T-helper 17 cell (primary cell): ENCODE results near the gene LCE5A. TPM values are rescaled to one million over a fixed set of nuclear protein-coding genes. Genes with fewer than 3 reads are reported as not detected.
A peak's percentile ranks its signal among the peaks of the same experiment; 100 is the strongest.
"Not testable (repeated sequence)": the region's sequence is repeated elsewhere in the genome, so short reads cannot be mapped to it uniquely, and the experiment has no call there.

Source experiments
- ATAC-seq: fragments of 150-1000 bp; cut with Tn5 transposase; 2 replicates; pipeline ENCODE4 v1.10.0; 2021; ENCODE audit warnings: mild to moderate bottlenecking, moderate library complexity
- DNase-seq, 3 donors: peaks; one replicate each; pipeline versions ENCODE4 v3.0.0 to v3.0.0-alpha.2; 2020 to 2021
- H3K9me3 ChIP-seq: one replicate; pipeline ENCODE4 v1.7.0; 2013; ENCODE audit warnings: low read length, mild to moderate bottlenecking; ENCODE audit not compliant: control insufficient read depth, poor library complexity, severe bottlenecking
- H3K27ac Mint-ChIP-seq: one replicate; pipeline ENCODE4 v1.8.0; 2022; ENCODE audit warnings: mild to moderate bottlenecking, moderate library complexity, mixed read lengths
- H3K27me3 Mint-ChIP-seq: one replicate; pipeline ENCODE4 v1.8.0; 2022; ENCODE audit warnings: mixed read lengths
- H3K36me3 Mint-ChIP-seq: one replicate; pipeline ENCODE4 v1.8.0; 2022; ENCODE audit warnings: low read depth, mixed read lengths
- H3K4me1 Mint-ChIP-seq: one replicate; pipeline ENCODE4 v1.8.0; 2022; ENCODE audit warnings: mild to moderate bottlenecking, mixed read lengths
- H3K4me3 Mint-ChIP-seq: one replicate; pipeline ENCODE4 v1.8.0; 2022; ENCODE audit warnings: mild to moderate bottlenecking, moderate library complexity, mixed read lengths
- total RNA-seq, 4 donors: library from RNA in 2 of 4; stranded (reverse) in 2 of 4; gene quantifications; one replicate each; pipeline ENCODE4 v1.2.3 and lab custom pipeline; 2022 to 2026

LCE5A gene
- total RNA-seq, 2 donors from 2014 or later = not detected

DNA sequence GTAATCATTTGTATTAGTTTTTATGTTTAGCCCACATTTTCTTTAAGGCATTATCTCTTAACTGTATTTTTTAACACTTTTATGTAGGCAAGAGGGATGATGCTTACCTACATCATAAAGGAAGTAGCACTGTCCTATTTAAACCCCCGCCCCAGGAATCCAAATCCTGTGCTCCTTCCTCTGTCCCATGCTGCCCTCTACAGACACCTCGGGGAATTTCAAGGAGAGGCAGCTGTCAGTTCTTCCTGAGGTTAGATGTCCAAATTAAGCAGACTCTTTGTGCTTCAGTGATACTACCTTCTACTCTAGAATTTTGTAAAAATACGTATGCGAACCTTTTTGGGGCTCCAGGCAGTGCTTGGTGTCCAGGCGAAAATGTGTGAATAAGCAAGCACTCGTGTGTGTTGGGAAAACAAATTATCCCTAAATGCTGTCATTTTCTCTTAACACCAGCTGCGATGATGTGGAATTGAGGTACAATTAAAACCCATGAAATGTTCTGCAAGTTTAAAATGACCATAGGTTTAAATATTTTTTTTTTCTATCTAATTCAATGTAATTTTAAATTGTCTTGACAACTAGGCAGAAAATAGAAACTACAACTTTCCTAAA lies 22.8 kb downstream of the LCE5A start:
- ATAC-seq (no peak), DNase-seq (no peak)
- peaks cover 2% of the 10 kb centered on the region for H3K36me3 Mint-ChIP-seq
- H3K4me3 Mint-ChIP-seq = no peak overlapping the region
- H3K4me1 Mint-ChIP-seq = no peaks in the 10 kb centered on the region
- H3K27me3 Mint-ChIP-seq = peaks cover 68% of the 10 kb centered on the region
- H3K27ac Mint-ChIP-seq = no peak overlapping the region
- H3K9me3 ChIP-seq = no peaks in the 10 kb centered on the region

DNA sequence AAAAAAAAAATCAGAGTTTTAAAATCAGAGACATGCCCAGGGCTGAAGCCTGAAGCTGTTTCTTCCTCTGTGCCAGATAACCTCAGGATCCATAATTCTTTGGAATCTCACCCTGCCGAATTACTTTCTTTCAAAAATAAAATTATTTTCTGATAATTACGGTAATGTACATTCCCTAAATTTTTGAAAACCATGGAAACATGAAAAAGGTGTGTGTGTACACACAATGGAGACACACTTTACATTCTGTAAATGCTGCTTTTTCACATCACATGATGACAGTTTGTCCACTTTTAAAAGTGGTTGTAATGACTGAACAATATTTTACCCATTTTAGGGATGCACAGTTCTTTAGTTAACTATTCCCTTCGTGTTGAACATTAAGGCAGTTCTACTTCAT lies 25.2 kb downstream of the LCE5A start:
- ATAC-seq = no peak
- H3K36me3 Mint-ChIP-seq = peaks cover 1% of the 10 kb centered on the region
- no peaks in the 10 kb centered on the region for H3K4me1 Mint-ChIP-seq
- H3K27ac Mint-ChIP-seq = no peak overlapping the region
- H3K4me3 Mint-ChIP-seq = no peak overlapping the region
- no peaks in the 10 kb centered on the region for H3K9me3 ChIP-seq
- peaks cover 69% of the 10 kb centered on the region for H3K27me3 Mint-ChIP-seq
- no peak for DNase-seq

DNA sequence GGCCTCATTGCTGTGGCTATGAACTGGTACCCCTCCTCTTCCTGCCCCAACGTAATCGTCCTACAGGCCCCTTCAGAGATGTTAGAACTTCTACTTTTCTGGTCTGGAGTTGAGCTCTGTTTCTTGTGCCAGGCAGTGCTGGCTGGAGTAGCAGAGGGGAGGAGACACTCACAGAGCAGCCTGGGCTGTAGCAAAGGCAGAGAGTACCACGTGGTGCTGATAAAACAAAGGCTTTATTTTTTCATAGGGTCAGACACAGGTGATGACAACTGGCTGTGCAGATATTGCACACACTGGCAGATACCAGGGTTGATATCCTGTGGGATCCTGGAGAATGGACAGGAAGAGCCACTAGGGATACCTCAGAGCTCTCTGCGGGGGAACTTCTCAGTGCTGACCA lies 26.9 kb downstream of the LCE5A start:
- DNase-seq (no peak), ATAC-seq (no peak)
- H3K36me3 Mint-ChIP-seq = no peaks in the 10 kb centered on the region
- H3K9me3 ChIP-seq = no peaks in the 10 kb centered on the region
- H3K4me3 Mint-ChIP-seq = no peak overlapping the region
- H3K27ac Mint-ChIP-seq = peak overlapping the region; percentile 74
- H3K4me1 Mint-ChIP-seq = no peaks in the 10 kb centered on the region
- H3K27me3 Mint-ChIP-seq = peaks cover 76% of the 10 kb centered on the region

- DNase-seq (no peak), ATAC-seq (no peak)
- Mint-ChIP-seq H3K4me3 (no peak overlapping the region), H3K27me3 (peaks cover 66% of the 10 kb centered on the region), H3K36me3 (no peaks in the 10 kb centered on the region), H3K27ac (no peak overlapping the region), H3K4me1 (no peaks in the 10 kb centered on the region)
- no peaks in the 10 kb centered on the region for H3K9me3 ChIP-seq
Measured at GRCh38 chr1:152539901-152540300, 29.3 kb downstream of the LCE5A start.

DNA sequence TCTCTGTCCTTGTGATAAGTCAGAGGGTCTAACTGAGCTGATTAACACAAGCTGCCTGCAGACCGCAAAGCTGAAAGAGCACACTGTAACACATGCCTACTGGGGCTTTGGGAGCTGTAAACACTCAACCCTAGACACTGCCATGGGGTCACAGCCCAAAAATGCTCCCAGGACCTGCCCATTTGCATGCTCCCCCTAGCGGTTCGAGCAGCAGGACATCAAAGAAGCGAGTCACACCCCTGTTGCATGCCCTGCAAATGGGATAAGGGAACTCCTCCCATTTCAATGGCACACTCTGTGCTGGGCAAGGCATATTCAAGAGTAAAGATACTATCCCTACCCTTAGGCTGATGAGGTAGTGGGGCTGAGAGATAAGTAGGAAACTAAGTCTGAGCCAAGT lies 33.2 kb downstream of the LCE5A start:
- no peaks in the 10 kb centered on the region for H3K9me3 ChIP-seq
- no peak overlapping the region for H3K27ac Mint-ChIP-seq
- no peaks in the 10 kb centered on the region for H3K36me3 Mint-ChIP-seq
- peaks cover 36% of the 10 kb centered on the region for H3K27me3 Mint-ChIP-seq
- no peak overlapping the region for H3K4me3 Mint-ChIP-seq
- ATAC-seq (no peak), DNase-seq (no peak)
- H3K4me1 Mint-ChIP-seq = no peaks in the 10 kb centered on the region

- H3K9me3 ChIP-seq = no peaks in the 10 kb centered on the region
- no peak overlapping the region for H3K27ac Mint-ChIP-seq
- H3K36me3 Mint-ChIP-seq = no peaks in the 10 kb centered on the region
- H3K4me3 Mint-ChIP-seq = no peak overlapping the region
- DNase-seq (no peak), ATAC-seq (no peak)
- peaks cover 21% of the 10 kb centered on the region for H3K27me3 Mint-ChIP-seq
- H3K4me1 Mint-ChIP-seq = no peaks in the 10 kb centered on the region
Measured at GRCh38 chr1:152546704-152547103, 36.1 kb downstream of the LCE5A start.

- not testable (repeated sequence) for H3K4me3 Mint-ChIP-seq, DNase-seq, H3K4me1 Mint-ChIP-seq, H3K36me3 Mint-ChIP-seq, H3K27ac Mint-ChIP-seq, ATAC-seq, H3K9me3 ChIP-seq
- peaks cover 18% of the 10 kb centered on the region for H3K27me3 Mint-ChIP-seq
Measured at GRCh38 chr1:152548358-152548757, 37.8 kb downstream of the LCE5A start.

Other genes with a start within 250 kb of the LCE5A start
- not detected for gene FLG, start 185.6 kb upstream of the LCE5A start, total RNA-seq
- not detected for gene FLG2, start 150.8 kb upstream of the LCE5A start, total RNA-seq
- not detected for gene CRNN, start 96.5 kb upstream of the LCE5A start, total RNA-seq
- not detected for gene CRCT1, start 3.7 kb downstream of the LCE5A start, total RNA-seq
- gene LCE3E, start 56.0 kb downstream of the LCE5A start, total RNA-seq = not detected
- not detected for gene LCE3D, start 69.7 kb downstream of the LCE5A start, total RNA-seq
- gene LCE3C, start 89.4 kb downstream of the LCE5A start, total RNA-seq = not detected
- gene LCE3B, start 103.0 kb downstream of the LCE5A start, total RNA-seq = not detected
- not detected for gene LCE3A, start 112.3 kb downstream of the LCE5A start, total RNA-seq
- not detected for gene LCE2D, start 152.6 kb downstream of the LCE5A start, total RNA-seq
- gene LCE2C, start 164.5 kb downstream of the LCE5A start, total RNA-seq = not detected
- not detected for gene LCE2B, start 175.3 kb downstream of the LCE5A start, total RNA-seq
- gene LCE2A, start 187.5 kb downstream of the LCE5A start, total RNA-seq = not detected
- not detected for gene LCE4A, start 197.4 kb downstream of the LCE5A start, total RNA-seq
- not detected for gene KPRP, start 247.2 kb downstream of the LCE5A start, total RNA-seq